Stimulated activated CD4-positive, alpha-beta T cell treated with anti-CD3 and anti-CD28 coated beads, Interleukin-4, amount 100 ng/mL, for 1 hour (primary cell): ENCODE measurements around the gene BRK1.
"Not testable (repeated sequence)": the region's sequence is repeated elsewhere in the genome, so short reads cannot be mapped to it uniquely, and the experiment has no call there.

ENCODE experiments used
- DNase-seq: peaks from one replicate; pipeline ENCODE4 v3.0.0-alpha.2; 2020

The BRK1 gene

DNA sequence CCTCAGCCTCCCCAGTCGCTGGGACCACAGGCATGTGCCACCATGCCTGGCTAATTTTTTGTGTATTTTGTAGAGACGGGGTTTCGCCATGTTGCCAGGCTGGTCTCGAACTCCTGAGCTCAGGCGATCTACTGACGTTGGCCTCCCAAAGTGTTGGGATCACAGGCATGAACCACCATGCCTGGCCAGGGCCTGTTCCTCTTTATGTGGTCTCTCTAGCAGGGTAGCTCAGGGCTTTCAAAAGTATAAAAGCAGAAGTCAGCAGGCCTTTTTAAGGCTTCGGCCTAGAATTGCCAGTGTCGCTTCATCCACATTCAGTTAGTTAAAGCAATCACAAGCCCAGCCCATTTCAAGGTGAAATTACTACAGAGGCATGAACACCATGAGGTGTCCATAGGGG lies 33.8 kb downstream of the BRK1 start:
- no peak for DNase-seq

DNA sequence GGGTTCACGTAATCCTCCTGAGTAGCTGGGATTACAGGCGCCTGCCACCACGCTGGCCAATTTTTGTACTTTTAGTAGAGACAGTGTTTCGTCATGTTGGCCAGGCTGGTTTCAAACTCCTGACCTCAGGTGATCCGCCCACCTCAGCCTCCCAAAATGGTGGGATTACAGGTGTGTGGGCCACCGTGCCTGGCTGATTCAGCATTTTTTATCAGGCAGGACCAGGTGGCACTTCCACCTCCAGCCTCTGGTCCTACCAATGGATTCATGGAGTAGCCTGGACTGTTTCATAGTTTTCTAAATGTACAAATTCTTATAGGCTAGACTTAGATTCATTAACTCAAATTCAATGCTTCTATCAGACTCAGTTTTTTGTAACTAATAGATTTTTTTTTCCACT lies 35.5 kb downstream of the BRK1 start:
- no peak for DNase-seq

- DNase-seq = no peak
These were observed 39.1 kb downstream of the BRK1 start for GRCh38 chr3:10154335-10155122.

DNA sequence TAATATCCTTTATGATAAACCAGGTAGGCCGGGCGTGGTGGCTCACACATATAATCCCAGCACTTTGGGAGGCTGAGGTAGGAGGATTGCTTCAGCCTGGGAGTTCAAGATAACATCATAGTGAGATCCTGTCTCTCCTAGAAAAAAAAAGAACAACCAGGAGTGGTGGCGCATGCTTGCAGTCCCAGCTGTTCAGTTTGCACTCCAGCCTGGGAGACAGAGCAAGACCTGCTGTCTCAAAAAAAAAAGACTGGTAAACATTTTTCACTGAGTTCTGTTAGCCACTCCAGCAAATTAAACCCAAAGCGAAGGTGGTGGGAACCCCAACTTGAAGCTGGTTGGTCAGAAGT lies 39.6 kb downstream of the BRK1 start:
- no peak for DNase-seq

- DNase-seq = no peak
These were observed 40.2 kb downstream of the BRK1 start for GRCh38 chr3:10155658-10156057.

DNA sequence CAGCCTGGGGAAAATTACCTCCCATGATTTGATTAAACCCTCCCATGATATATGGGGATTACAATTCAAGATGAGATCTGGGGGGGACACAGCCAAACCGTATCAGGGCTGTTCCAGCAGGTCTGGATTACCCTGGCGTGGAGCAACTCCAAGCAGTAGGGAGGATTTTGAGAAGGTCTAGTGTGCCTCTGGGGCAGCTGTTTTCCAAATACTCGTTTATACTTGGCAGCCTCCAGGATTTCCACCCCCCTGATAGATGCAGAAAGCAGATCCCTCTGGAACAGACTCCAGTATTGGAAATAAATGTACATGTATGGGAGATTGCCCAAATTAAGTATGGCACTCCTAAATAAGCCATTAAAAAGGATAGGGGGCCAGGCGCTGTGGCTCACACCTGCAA lies 41.6 kb downstream of the BRK1 start:
- DNase-seq = no peak

DNA sequence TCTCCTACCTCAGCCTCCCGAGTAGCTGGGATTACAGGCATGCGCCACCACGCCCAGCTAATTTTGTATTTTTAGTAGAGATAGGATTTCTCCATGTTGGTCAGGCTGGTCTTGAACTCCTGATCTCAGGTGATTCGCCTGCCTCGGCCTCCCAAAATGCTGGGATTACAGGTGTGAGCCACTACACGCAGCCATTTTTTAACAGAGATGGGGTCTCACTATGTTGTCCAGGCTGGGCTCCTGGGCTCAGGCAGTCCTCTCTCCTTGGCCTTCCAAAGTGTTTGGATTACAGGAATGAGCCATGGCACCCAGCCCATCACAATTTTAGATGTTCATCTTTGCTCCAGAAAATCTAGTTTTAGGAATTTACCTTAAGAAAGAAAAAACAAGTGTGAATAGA lies 43.1 kb downstream of the BRK1 start:
- not testable (repeated sequence) for DNase-seq

DNA sequence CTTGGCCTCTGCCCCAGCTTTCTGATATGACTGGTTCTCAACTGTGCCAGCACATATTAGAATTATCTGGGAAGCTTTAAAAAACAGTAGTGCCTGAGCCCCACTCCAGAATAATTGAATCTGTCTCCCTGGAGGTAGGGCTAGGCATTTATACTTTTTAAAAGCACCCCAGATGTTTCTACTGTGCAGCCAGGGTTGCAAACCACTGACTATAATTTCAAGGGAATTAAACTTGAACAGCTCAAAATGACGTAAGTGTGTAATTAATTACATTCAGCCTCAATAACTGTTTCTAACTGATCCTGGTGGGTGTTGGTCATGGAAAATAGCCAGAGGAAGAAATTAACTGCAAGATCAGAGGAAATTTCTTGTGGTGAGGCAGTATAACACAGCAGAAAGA lies 44.9 kb downstream of the BRK1 start:
- no peak for DNase-seq

DNA sequence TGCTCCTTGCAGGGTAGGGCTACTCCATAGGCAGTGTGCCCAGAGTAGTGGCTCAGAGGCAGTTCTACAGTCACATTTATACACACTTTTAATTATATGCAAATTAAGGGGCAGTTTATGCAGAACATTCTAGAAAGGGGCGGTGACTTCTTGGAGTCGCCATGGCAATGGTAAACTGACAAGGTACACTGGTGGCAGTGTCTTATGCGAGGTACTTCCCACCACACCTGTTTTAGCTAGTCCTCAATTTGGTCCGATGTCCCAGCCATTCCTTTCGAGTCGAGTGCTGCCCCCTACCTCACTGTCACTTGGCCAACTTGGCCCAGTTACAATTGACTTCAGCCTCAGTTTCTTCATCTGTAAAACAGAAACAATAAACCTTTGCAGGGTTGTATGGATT lies 45.5 kb downstream of the BRK1 start:
- DNase-seq = no peak

DNA sequence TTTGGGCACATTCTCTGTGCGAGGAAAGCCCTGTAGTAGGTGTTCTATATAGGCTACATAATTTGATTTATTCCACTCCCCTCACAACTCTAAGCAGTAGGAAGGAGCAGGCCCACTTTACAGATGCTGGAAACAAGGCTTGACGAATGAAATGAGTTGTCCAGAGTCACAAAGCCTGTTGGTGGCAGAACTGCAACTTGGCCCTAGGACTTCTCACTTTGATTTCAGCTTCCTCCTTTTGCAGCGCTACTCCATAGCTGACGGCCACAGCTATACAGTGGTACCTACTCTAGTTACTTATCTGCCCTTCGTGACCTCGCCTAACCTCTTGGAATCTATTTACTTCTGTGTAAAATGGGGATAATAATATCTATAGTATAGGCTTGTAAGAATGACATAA lies 46.7 kb downstream of the BRK1 start:
- DNase-seq = no peak

GRCh38 chr3:10164201-10164545 lies 48.7 kb downstream of the BRK1 start:
- not testable (repeated sequence) for DNase-seq

DNA sequence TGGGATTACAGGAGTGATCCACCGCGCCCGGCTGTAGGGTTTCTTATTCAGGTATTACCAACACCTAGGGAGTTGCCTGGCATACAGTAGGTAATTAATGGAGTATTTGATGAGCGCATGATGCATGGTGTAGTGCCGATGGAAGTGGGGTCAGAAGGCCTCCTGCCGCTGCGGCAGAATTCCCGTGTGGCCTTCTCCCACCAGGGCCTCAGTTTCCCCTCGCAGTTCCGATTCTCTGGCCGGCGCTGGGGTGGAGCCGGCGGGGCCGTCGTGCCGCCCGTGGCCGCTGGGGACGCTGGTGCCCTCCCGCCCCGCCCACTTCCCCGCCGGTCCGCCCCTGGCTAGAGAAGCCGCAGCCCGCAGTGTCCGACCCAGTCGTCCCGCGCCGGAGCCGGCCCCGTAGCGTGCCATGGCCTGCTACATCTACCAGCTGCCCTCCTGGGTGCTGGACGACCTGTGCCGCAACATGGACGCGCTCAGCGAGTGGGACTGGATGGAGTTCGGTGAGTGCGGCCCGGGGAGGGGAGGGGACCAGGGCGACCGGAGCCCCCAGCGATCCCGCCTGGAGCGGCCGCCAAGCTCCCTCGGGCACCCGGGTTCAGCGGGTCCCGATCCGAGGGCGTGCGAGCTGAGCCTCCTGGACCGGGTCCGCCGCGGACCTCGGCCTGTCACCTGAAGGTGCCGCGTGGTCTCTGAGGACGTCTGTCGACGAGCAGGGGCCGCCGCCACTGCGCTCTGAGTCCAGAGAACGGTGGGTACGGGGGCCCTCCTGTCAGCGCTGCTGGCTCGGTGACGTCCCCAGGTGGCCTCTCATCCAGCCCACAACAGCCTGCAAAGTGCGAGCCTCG lies 49.3 kb downstream of the BRK1 start, which contains the start of gene IRAK2:
IRAK2 (plus strand) TSS at position 374 of the 848 bp plus-strand sequence; CDS start at position 410, 36 bp downstream.
- DNase-seq = peak; percentile 61

- DNase-seq = no peak
These were observed 50.7 kb downstream of the BRK1 start for GRCh38 chr3:10166213-10166604.

- DNase-seq = no peak
These were observed 53.6 kb downstream of the BRK1 start for GRCh38 chr3:10169000-10169496.

- no peak for DNase-seq
These were observed 55.5 kb downstream of the BRK1 start for GRCh38 chr3:10170915-10171478.

DNA sequence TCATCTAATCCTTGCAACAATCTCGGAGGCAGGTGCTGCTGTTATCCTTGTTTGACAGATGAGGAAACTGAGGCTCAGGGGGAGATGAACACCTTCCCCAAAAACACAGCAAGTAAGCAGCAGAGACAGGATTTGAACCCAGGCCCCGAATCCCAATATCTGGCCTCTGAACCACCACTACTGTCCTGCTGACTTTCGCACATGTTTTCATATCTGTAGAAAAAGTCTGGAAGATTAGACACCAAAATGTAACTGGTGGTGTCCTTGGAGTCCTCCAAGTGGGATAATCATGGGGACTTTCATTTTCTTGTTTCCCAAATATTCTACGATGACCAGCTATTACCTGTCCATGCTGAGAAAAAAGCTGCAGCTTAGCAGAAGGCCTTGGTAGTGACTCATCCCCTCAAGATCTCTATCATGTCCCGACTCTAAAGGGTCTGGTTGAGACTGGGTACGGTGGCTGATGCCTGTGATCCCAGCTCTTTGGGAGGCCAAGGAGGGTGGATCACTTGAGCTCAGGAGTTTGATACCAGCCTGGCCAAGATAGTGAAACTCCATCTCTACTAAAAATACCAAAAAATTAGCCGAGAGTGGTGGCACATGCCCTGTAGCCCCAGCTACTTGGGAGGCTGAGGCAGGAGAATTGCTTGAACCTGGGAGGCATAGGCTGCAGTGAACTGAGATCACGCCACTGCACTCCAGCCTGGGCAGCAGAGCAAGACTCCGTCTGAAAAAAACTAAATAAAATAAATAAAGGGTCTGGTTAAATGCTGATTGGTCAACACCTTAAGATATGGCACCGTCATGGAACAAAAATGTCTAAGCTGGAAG lies 57.8 kb downstream of the BRK1 start:
- no peak for DNase-seq

GRCh38 chr3:10173926-10174435 lies 58.5 kb downstream of the BRK1 start:
- DNase-seq = no peak

- DNase-seq = not testable (repeated sequence)
These were observed 59.9 kb downstream of the BRK1 start for GRCh38 chr3:10175334-10175733.

- not testable (repeated sequence) for DNase-seq
These were observed 60.7 kb downstream of the BRK1 start for GRCh38 chr3:10176150-10176549.
